ENCODE measurements around the gene KDM6A.
"Not testable (repeated sequence)": the region's sequence is repeated elsewhere in the genome, so short reads cannot be mapped to it uniquely, and the experiment has no call there.

Gene KDM6A

DNA sequence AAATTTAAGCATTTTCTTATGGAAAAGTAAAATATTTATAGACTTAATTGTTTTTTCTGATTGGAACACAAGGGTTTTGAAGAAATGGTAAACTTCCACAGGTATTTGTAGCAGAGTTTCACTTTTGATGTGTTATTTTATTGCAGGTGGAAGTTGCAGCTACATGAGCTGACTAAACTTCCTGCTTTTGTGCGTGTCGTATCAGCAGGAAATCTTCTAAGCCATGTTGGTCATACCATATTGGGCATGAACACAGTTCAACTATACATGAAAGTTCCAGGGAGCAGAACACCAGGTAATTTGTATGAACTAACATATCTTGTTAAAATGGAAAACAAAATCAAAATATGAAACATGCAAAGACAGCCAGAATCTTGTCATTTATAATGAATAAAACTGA, 210.3 kb downstream of the KDM6A start:
- no peak for DNase-seq (ENCODE audit: low spot score)

GRCh38 chrX:45110494-45110893, 237.5 kb downstream of the KDM6A start:
- DNase-seq (ENCODE audit: low spot score), result no peak

GRCh38 chrX:45126158-45126557, 253.2 kb downstream of the KDM6A start:
- DNase-seq (ENCODE audit: low spot score), result no peak

DNA sequence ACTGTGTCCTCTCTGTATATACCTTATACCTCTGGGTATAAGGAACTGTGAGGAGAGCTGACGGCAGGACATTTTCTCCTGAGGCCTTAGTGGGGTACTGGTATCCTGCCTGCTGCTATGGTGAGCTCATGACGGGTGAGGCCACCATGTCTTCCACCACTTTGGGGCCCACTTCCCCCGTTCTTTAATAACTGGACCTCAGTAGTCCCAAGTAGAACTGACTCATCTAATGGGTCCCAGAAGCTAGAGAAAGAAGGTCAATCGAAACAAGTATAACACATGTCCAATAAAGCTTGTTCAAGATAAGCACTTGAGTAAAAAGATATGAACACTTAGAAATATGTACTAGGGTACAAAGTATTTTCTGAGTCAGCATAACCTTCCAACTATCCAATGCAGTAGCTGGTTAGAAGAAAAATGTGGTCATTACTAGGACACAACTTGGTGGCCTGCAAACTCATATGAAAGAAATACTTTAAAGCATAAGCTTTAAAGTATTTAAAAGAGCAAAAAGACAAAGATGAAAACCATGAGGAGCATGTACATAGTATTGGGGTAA, 256.0 kb downstream of the KDM6A start:
- no peak for DNase-seq (ENCODE audit: low spot score)

DNA sequence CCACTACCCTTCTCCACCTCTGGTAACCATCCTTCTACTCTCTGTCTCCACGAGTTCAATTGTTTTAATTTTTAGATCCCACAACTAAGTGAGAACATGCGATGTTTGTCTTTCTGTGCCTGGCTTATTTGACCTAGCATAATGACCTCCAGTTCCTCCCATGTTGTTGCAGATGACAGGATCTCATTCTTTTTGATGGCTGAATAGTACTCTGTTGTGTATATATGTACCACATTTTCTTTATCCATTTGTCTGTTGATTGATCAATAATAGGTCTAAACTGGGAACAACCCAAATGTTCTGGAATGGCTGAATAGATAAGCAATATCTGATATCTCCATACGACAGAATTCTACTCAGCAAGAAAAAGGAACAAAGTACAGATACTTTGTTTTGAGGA, 260.5 kb downstream of the KDM6A start:
- no peak for DNase-seq (ENCODE audit: low spot score)

GRCh38 chrX:45134315-45134731, 261.3 kb downstream of the KDM6A start:
- DNase-seq (ENCODE audit: low spot score), result no peak

- no peak for DNase-seq (ENCODE audit: low spot score)
Observed at GRCh38 chrX:45134775-45135174, 261.8 kb downstream of the KDM6A start.

DNA sequence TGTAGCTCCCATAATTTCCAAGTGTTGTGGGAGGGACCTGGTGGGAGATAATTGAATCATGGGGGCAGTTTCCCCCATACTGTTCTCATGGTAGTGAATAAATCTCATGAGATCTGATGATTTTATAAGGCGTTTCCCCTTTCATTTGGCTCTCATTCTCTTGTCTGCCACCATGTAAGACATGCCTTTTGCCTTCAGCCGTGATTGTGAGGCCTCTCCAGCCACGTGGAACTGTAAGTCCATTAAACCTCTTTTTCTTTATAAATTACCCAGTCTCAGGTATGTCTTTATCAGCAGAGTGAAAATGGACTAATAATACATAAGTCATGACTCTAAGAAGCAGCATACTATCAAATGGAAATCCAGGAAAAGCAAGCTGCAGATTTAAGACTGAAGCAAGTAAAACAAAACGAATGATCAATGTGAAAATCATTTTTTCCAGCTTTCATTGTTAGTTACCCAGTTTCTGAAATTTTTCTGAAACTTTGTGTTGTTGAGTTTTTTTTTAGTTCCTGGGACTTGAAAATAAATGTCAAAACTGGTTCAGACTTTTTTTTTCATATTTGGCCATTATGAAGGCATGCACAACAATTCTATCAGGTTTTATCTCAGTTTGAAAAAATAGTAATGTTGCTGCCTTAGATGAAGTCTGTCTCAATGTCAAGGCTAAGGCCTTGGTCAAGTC, 262.5 kb downstream of the KDM6A start:
- DNase-seq (ENCODE audit: low spot score), result not testable (repeated sequence)

- DNase-seq (ENCODE audit: low spot score), result no peak
Observed at GRCh38 chrX:45137531-45137930, 264.5 kb downstream of the KDM6A start.

GRCh38 chrX:45138525-45138924, 265.5 kb downstream of the KDM6A start:
- no peak for DNase-seq (ENCODE audit: low spot score)

GRCh38 chrX:45140812-45141211, 267.8 kb downstream of the KDM6A start:
- no peak for DNase-seq (ENCODE audit: low spot score)

GRCh38 chrX:45142185-45142584, 269.2 kb downstream of the KDM6A start:
- no peak for DNase-seq (ENCODE audit: low spot score)

DNA sequence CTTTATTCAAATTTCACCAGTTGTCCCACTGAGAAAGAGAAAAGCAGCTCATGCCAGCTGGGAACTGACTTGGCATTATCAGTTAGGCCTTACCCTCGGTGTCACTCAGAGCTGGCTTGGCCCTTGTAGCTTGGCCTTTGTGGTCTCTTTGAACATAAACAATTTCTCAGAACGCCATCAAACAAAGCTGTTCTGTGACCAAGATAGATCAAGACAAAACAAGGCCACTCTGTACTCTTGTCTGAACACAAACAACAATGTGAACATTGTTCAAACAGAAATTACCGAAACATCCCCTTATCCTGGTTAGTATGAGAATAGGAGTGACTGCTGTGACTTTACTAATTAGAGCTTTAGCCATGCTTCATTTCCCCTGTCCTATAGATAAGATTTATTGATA, 270.5 kb downstream of the KDM6A start:
- no peak for DNase-seq (ENCODE audit: low spot score)

DNA sequence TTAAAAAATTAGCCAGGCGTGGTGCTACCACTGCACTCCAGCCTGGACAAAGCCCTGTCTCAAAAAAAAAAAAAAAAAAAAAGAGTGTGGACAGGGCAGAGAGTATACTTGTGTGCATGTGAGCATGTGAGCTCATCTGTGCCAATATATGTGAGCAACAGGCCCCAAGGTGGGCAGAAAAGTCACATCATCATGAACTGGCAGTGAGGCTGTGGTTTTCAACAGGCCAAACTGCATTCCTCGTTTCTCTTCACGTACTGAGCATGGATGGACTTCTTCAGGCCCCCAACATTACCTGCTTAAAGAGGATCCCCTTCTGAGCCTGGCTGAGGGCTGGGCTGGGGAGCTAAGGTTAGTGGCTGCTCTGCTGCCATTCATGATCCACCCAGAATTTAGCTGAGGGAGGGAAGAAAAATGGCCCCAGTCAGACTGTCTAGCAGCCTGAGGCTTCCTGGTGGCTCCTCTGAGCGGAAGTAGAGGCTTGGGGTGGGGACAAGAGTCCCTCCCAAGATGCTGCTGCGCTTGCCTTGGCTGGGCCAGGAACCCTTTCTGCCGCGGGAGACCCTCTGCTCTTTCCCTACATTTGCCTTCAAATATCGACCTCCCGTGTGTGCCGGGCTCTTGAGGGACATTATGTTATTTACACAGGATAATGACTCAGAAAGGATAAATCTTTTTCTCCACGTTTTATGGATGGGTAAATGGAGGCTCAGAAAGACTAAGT, 272.7 kb downstream of the KDM6A start:
- no peak for DNase-seq (ENCODE audit: low spot score)

DNA sequence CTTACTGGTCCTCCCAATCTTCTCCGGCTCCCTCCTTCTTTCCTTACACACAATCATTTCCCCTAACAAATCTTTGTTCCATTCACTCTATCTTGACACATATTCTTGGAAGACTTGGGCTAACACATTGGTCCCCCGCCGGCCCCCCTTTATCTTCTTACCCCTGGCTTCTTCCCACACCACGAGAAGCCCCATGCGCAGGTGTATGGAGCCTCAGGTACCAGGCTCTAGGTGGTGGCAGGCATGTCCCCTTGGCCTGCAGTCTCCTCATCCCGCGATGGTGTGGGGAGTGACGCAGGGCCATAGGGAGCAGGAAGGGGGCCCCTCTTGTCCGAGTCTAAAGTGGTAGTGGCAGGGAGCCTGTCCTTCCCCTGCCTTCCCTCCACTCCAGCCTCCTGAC, 277.8 kb downstream of the KDM6A start:
- no peak for DNase-seq (ENCODE audit: low spot score)

GRCh38 chrX:45154033-45154360, 281.0 kb downstream of the KDM6A start:
- no peak for DNase-seq (ENCODE audit: low spot score)

DNA sequence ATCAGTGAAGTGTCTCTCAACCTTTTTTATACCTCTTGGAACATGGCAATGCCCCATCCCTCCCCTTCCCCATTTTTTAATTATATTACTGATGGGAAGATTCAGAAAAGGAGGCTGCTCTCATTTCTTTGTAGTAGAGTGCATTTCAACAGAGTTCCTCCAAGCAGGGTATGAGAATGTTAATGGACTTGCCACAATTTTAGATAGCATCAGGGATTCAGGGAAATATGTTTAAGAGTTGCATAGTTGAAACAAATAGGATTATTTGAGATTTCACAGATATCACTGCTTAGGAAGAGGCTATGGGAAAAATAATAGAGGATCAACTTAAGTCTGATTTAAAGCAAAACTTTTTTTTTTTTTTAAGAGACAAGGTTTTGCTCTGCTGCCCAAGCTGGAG, 281.5 kb downstream of the KDM6A start:
- no peak for DNase-seq (ENCODE audit: low spot score)

DNA sequence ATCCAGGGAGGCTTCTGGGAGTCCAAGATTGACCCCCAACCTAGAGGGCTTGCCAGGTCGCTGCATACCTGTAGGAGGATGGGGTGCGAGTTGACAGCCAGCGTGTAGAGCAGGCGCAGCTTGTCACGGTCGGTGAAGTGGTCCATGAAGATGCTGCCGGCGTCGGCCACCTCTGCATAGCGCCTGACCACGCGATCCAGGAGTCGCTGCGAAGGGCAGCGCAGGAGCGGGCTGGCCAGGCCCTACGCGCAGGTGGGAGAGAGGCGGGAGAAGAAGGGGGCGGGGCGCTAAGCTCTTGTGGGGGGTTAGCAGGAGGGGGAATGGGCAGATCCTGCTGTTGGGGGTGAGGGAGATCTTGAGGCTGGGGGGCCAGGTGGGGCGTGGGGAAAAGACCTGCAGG, 284.7 kb downstream of the KDM6A start:
- DNase-seq (ENCODE audit: low spot score), result no peak

All from AG20443 (cell line).